Neural progenitor cell (in vitro differentiated cells): Measurements from ENCODE around the gene PLEKHA1.

Source experiments
- CTCF ChIP-seq: fragments of 200-600 bp; sonication (generic); IDR thresholded peaks from 2 replicates; pipeline ENCODE4 v1.5.1; 2017; ENCODE audit warnings: antibody characterized with exemption, mild to moderate bottlenecking
- EZH2 ChIP-seq: fragments of 200-600 bp; sonication (generic); IDR thresholded peaks from 2 replicates; pipeline ENCODE4 v1.6.1; 2017; ENCODE audit warnings: antibody characterized with exemption, mild to moderate bottlenecking, moderate library complexity
- EZH2phosphoT487 ChIP-seq: fragments of 200-600 bp; sonication (generic); IDR thresholded peaks from 2 replicates; pipeline ENCODE4 v1.6.1; 2017; ENCODE audit warnings: antibody characterized with exemption

DNA sequence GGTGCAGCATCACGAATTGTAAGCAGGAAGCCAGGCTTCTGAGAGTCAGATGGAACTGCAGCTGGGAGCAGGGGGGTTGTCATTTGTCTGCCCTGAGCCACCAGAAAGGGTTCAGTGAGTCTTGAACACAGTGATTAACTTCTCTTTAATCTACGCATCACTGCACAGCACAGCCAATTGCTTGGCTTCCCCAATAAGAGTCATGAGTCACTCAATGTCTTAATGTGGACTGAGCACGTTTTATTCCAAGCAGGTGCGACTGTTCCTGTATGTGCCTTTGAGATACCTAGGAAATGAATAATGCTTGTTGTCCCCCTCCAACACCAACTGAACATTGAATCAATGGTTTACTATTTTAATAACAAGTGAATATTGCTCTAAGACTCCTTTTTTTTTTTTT lies 26.0 kb upstream of the PLEKHA1 start:
- no peak for TF ChIP-seq CTCF
- no peak for TF ChIP-seq EZH2
- no peak for TF ChIP-seq EZH2phosphoT487
